ENCODE results near the gene S100PBP.
"Not testable (repeated sequence)": the region's sequence is repeated elsewhere in the genome, so short reads cannot be mapped to it uniquely, and the experiment has no call there.

DNA sequence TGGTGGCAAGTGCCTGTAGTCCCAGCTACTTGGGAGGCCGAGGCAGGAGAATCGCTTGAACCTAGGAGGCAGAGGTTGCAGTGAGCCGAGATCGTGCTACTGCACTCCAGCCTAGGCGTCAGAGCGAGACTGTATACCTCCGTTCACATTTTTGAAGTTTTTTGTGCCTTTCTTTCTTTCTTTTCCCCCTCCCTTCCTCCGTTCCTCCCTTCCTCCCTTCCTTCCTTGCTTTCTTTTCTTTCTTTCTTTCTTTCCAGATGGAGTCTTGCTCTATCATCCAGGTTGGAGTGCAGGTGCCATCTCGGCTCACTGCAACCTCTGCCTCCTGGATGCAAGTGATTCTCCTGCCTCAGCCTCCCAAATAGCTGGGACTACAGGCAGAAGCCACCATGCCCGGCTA is 88.1 kb downstream of the S100PBP start:
- TF ChIP-seq, protein P1, sequence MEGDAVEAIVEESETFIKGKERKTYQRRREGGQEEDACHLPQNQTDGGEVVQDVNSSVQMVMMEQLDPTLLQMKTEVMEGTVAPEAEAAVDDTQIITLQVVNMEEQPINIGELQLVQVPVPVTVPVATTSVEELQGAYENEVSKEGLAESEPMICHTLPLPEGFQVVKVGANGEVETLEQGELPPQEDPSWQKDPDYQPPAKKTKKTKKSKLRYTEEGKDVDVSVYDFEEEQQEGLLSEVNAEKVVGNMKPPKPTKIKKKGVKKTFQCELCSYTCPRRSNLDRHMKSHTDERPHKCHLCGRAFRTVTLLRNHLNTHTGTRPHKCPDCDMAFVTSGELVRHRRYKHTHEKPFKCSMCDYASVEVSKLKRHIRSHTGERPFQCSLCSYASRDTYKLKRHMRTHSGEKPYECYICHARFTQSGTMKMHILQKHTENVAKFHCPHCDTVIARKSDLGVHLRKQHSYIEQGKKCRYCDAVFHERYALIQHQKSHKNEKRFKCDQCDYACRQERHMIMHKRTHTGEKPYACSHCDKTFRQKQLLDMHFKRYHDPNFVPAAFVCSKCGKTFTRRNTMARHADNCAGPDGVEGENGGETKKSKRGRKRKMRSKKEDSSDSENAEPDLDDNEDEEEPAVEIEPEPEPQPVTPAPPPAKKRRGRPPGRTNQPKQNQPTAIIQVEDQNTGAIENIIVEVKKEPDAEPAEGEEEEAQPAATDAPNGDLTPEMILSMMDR (IDR thresholded peaks at IDR 0.05) = not testable (repeated sequence)
- TF ChIP-seq POLR2A (IDR thresholded peaks at IDR 0.05) = not testable (repeated sequence)
